Hematopoietic multipotent progenitor cell treated with erythropoietin and hydrocortisone succinate and interleukin-3 and kit ligand, for 6 days (in vitro differentiated cells): ENCODE results near the gene SCAMP2.
A peak's percentile ranks its signal among the peaks of the same experiment; 100 is the strongest.

Experiments used
- DNase-seq: peaks from one replicate; pipeline ENCODE4 v3.0.0-alpha.2; 2015

SCAMP2 gene

GRCh38 chr15:74857671-74858368, 15.3 kb downstream of the SCAMP2 start:
- DNase-seq = no peak

DNA sequence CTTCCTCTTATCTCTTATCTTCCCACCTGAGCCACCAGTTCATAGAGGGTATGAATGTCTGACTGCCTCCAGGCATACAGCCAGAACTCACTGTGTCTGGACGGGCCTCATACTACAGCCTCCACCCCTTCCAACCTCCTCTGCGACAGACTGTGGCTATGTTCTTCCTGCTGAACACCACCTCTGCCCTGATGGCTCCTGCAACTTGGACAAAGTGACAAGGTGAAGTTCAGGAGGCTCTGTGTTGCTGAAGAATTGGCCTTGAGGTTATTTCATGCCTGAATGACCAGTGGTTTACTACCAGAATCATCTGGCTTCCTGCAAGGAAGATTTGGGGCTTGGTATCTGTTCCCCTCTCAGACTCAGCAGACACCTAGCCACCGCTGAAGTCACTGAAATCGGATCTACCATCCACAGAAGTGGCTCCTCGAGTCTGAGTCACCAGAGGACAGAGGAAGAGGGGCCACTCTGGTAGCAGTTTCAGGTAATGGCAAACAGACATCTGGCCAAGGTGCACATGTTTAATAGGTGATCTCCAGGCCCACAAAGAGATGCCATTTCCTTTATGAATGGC, 16.0 kb downstream of the SCAMP2 start:
- DNase-seq = peak; percentile 67

- DNase-seq = no peak
These were observed 16.6 kb downstream of the SCAMP2 start for GRCh38 chr15:74856537-74856936.

DNA sequence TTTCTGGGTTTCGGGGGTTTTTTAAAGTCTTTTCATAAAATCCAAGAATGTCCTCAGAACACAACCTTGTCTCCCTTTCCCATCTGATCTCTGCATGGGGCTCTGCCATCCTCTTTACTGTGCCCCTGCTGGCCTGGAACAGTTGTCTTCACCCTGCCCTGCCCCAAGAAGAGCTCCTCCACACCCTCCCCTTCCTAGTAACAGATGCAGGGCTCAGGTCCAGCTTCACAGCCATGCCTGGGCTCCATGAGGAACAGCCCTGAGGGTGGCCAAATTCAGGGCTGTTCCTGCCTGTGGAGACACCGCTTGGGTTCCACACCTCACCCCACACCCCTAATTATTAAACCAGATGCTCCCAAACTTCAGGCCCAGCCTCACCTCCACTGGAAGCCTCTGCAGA, 17.3 kb downstream of the SCAMP2 start:
- no peak for DNase-seq

- no peak for DNase-seq
These were observed 18.6 kb downstream of the SCAMP2 start for GRCh38 chr15:74854453-74855022.

DNA sequence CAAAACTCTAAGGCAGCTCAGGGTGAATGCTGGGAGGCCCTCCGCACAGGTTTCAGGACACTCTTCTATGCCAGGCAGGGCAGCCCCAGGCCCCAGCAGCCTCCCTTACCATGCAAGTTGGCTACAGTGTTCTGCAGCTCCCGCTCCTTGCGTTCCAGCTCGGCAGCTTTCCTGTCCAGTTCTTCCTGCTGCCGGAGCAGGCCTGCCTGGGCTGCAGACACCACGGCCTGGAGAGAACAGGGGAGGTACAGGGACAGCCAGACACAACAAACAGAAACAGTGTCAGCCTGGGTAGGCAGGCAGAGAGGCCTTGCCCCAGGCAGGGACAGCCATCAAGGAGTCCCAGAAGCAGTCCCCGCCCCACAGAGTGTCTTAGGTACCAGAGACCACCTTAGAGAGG, 21.2 kb downstream of the SCAMP2 start:
- DNase-seq = no peak

DNA sequence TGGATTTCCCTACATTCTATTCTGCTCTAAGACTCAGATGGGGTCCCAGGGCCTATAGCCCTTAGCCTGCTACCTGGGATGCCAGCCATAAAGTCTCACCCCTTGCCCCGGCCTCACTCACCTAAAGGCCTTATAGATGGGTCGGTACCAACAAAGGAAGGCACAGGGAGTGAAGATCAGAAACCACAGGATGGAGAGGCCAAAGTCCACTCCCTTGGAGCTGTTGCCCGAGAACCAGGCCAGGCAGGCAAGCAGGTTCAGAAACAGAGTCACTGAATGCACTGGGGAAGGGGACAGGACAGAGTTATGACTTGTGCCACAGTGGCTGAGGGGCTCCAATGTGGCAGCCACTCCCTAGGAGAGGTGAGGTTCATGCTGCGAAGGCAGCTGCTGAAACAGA, 22.8 kb downstream of the SCAMP2 start:
- DNase-seq = no peak

GRCh38 chr15:74847432-74847831, 25.7 kb downstream of the SCAMP2 start:
- DNase-seq = peak; percentile 63

DNA sequence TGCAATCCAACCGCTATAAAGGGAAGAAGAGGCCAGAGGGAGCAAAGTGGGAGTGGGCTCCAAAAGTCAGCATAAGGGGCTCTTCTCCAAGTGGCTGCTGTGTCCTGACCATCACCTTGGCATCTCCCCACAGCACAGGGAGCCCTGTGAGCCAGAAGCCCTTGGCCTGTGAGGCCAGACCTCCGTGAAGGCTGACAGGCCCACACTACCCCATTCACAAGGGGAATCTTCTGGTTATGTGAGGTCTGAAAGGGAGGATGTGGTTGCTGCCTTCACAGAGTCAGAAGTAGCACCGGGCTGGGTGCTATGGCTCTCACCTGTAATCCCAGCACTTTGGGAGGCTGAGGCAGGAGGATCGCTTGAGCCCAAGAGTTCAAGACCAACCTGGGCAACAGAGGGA, 27.6 kb downstream of the SCAMP2 start:
- no peak for DNase-seq

DNA sequence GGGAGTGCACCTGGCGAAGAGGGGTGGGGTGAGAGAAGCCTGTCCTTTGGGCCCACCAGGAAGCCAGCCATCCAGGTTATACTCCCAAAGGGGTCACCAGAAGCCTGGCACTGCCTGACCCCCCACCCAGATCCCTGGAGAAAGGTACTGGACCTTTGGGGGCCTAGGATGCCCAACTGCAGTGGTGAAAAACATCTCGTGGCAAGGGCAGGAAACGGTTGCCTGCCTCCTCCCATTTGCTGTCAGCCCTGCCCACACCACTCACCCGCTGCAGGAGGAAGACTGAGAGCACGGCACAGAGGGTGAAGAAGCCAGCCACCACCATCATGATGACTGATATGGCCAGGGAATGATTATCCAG, 28.0 kb downstream of the SCAMP2 start:
- DNase-seq = peak; percentile 82

DNA sequence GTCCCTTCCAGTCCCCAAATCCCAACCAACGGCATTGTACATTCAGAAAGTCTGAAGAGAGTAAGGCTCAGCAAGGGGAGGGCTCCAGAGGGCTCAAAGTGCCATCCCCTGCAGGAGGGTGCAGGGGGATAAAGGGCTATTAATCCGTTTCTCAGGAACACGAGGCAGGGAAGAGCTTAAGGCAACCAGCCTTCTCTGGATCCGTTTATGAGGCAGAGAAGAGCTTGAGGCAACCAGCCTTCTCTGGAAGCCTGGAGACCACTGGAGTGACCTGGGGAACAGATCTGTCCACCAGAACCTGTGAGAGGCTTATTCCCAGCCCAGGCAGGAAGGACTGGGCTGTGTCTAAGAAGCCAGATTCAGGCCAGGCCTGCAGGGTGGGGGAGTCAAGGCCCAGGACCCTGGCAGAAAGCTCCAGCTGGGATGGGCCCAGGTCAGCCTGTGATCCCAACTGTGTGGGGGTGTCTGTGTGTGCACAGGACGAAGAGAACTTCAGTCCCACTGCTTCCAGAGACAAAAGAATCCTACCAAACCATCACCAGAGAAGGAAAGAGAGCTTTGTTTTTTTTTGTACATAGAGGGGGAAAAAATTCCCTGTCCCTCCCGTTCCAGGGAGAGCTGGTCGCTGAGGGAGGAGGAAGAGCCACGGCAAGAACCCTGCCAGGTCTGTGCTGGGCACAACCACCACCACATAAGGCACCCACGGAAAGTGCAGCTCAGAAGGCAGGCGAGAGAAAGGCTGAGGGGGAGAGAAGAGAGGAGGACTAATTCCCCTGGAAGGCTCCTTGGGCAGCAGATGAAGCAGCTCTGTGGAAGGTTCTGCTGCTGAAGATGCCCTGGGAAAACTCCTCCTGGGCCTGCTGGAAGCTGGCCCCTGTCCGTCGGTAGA, 28.6 kb downstream of the SCAMP2 start:
- peak; percentile 29 for DNase-seq

- peak; percentile 96 for DNase-seq
These were observed 29.3 kb downstream of the SCAMP2 start for GRCh38 chr15:74843891-74844299.

- no peak for DNase-seq
These were observed 29.7 kb downstream of the SCAMP2 start for GRCh38 chr15:74843445-74843828.

GRCh38 chr15:74842581-74843444, 30.4 kb downstream of the SCAMP2 start, which contains the start of gene ULK3:
Gene ULK3 (minus strand): TSS chr15:74843156. CDS start chr15:74843105, 51 bp downstream.
- peak; percentile 94 for DNase-seq

DNA sequence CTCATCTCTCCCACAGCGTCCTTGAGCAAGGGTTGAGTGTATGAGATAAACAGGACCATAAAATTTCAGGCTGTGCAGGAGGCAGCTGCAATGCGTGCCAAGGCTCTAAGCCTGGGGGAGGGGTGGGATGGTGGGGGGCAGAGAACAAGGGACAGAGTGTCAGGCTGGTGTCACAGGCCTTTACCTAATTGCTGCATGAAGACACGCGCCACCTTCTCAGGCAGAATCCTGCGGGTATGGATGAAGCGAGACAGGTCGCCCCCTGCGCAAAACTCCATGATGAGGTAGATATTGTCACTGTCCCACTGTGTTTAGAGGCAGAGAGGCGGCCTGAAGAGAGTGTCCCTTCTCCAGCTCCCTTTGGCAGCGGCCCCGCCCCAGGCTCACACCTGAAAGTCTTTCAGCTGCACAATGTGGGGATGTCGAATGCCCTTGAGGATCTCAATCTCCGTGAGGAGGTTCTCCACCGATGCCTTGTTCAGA, 31.2 kb downstream of the SCAMP2 start:
- no peak for DNase-seq

GRCh38 chr15:74840851-74841775, 32.1 kb downstream of the SCAMP2 start:
- DNase-seq = peak; percentile 64

- no peak for DNase-seq
These were observed 33.4 kb downstream of the SCAMP2 start for GRCh38 chr15:74839526-74840395.

- DNase-seq = no peak
These were observed 34.2 kb downstream of the SCAMP2 start for GRCh38 chr15:74838746-74839525.

GRCh38 chr15:74838137-74838516, 35.0 kb downstream of the SCAMP2 start:
- DNase-seq = no peak
